ENCODE measurements around the gene ARHGEF5.
"Not testable (repeated sequence)": the region's sequence is repeated elsewhere in the genome, so short reads cannot be mapped to it uniquely, and the experiment has no call there.

DNA sequence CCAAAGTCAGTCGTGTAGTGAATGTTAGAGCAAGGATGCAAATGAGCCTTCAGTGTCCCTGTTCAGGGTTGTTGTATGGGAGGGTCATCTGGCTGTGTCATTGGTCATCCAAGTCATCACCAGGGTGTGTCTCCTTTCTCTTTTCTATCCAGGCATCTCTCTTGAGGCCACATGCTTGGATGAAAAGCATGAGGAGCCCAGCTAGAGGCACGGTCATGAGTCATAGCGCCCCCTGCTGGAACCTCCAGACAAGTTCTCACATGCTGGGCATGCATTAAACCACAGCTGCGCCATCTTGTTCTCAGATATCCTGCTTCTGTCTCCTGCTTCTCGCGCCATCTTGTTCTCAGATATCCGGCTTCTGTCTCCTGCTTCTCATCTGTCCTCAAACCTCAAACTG, 14.0 kb downstream of the ARHGEF5 start:
- not testable (repeated sequence) for TF ChIP-seq EZH2 (IDR thresholded peaks at IDR 0.05; ENCODE audit: low read depth, unreplicated experiment); POLR2AphosphoS5 (IDR thresholded peaks at IDR 0.05; ENCODE audit: low read depth)
- TF ChIP-seq, protein P1, sequence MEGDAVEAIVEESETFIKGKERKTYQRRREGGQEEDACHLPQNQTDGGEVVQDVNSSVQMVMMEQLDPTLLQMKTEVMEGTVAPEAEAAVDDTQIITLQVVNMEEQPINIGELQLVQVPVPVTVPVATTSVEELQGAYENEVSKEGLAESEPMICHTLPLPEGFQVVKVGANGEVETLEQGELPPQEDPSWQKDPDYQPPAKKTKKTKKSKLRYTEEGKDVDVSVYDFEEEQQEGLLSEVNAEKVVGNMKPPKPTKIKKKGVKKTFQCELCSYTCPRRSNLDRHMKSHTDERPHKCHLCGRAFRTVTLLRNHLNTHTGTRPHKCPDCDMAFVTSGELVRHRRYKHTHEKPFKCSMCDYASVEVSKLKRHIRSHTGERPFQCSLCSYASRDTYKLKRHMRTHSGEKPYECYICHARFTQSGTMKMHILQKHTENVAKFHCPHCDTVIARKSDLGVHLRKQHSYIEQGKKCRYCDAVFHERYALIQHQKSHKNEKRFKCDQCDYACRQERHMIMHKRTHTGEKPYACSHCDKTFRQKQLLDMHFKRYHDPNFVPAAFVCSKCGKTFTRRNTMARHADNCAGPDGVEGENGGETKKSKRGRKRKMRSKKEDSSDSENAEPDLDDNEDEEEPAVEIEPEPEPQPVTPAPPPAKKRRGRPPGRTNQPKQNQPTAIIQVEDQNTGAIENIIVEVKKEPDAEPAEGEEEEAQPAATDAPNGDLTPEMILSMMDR (conservative IDR thresholded peaks at IDR 0.05; ENCODE audit: low read depth in 2 of 2), result not testable (repeated sequence)
- TF ChIP-seq, protein P2, sequence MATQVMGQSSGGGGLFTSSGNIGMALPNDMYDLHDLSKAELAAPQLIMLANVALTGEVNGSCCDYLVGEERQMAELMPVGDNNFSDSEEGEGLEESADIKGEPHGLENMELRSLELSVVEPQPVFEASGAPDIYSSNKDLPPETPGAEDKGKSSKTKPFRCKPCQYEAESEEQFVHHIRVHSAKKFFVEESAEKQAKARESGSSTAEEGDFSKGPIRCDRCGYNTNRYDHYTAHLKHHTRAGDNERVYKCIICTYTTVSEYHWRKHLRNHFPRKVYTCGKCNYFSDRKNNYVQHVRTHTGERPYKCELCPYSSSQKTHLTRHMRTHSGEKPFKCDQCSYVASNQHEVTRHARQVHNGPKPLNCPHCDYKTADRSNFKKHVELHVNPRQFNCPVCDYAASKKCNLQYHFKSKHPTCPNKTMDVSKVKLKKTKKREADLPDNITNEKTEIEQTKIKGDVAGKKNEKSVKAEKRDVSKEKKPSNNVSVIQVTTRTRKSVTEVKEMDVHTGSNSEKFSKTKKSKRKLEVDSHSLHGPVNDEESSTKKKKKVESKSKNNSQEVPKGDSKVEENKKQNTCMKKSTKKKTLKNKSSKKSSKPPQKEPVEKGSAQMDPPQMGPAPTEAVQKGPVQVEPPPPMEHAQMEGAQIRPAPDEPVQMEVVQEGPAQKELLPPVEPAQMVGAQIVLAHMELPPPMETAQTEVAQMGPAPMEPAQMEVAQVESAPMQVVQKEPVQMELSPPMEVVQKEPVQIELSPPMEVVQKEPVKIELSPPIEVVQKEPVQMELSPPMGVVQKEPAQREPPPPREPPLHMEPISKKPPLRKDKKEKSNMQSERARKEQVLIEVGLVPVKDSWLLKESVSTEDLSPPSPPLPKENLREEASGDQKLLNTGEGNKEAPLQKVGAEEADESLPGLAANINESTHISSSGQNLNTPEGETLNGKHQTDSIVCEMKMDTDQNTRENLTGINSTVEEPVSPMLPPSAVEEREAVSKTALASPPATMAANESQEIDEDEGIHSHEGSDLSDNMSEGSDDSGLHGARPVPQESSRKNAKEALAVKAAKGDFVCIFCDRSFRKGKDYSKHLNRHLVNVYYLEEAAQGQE (IDR thresholded peaks at IDR 0.05; ENCODE audit: unreplicated experiment), result not testable (repeated sequence)

All from GM23338 (cell line).